Activated T-cell treated with anti-CD3 and anti-CD28 coated beads for 4 hours (primary cell): ENCODE measurements around the gene EFCAB12.
"Not testable (repeated sequence)": the region's sequence is repeated elsewhere in the genome, so short reads cannot be mapped to it uniquely, and the experiment has no call there.

Experiments
- DNase-seq: peaks from one replicate; pipeline ENCODE4 v3.0.0-alpha.2; 2020

Gene EFCAB12

GRCh38 chr3:129391583-129391982 lies 36.9 kb downstream of the EFCAB12 start:
- DNase-seq: not testable (repeated sequence)

DNA sequence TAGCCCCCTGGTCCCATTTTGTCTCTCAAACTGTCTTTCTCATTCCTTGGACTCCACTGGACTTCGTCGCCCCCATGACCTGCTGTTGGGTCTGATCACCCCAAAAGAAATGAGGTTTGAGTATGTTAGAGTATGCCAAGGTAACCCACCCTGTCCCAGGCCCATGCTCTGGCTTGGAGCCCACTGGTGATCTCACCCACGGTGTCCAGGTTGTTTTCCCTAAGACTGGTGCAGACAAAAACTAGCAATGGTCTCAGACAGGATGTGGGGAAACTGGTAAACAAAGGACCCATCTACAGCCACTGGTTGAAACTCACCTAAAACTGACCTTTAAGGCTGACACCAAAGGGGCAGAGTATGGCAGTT lies 38.9 kb downstream of the EFCAB12 start:
- DNase-seq: no peak

GRCh38 chr3:129388791-129389571 lies 39.5 kb downstream of the EFCAB12 start:
- DNase-seq: not testable (repeated sequence)

DNA sequence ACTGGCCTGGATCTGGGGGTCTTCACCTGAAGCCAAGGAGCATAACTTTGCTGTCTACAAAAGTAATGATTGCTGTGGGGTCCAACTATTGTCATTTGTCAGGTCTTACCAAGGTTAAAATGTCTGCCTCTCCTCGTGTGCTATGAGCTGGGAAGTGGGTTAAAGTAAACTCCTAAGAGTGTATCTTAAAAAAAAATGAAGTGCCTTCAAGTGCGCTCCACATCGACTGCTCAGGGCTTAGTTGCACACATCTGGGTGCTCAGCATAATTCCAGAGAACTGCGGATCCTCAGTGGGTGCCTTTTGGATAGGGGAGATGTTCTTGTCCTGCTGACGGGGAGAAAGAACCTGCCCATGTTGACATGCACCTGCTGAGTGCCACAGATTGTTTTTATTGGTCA lies 40.9 kb downstream of the EFCAB12 start:
- no peak for DNase-seq

DNA sequence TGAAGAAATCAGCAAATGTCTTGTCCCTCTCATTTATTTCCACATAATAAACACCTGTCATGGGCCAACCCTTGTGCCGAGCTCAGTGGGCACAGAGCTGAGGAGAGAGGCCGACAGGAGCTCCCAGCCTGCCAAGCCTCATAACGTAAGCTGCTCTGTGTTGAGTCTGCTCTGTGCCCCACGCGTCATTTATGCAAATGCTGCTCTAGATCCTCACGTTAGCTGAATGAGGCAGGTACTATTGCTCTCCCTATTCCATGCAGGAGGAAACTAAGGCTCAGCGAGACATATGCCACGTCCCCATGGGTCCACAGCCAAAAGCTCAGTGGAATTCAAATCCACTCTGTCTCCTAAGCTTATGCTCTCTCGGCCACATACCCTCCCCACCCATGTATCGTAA lies 41.5 kb downstream of the EFCAB12 start:
- no peak for DNase-seq

GRCh38 chr3:129385507-129385906 lies 42.9 kb downstream of the EFCAB12 start:
- DNase-seq: not testable (repeated sequence)

GRCh38 chr3:129384594-129385323 lies 43.7 kb downstream of the EFCAB12 start:
- no peak for DNase-seq

DNA sequence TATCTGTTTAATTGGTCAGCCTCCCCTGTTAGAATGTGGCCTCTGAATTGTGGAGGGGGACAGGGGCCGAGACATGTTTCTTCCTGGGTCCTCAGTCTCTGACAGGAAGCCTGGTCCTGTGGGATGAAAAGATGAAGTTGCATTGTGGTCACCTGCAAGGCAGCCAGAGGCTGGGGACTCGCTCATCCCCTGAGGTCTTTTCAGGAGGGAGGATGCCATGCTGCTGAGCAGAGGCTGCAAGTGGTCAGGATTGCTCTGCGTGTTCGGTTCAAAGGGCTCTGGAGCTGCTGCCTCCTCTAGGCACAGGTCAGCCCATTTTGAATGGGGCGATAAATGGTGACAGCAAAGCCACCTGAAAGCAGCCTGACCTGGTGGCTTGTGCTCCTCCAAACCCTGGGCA lies 44.3 kb downstream of the EFCAB12 start:
- DNase-seq: not testable (repeated sequence)

DNA sequence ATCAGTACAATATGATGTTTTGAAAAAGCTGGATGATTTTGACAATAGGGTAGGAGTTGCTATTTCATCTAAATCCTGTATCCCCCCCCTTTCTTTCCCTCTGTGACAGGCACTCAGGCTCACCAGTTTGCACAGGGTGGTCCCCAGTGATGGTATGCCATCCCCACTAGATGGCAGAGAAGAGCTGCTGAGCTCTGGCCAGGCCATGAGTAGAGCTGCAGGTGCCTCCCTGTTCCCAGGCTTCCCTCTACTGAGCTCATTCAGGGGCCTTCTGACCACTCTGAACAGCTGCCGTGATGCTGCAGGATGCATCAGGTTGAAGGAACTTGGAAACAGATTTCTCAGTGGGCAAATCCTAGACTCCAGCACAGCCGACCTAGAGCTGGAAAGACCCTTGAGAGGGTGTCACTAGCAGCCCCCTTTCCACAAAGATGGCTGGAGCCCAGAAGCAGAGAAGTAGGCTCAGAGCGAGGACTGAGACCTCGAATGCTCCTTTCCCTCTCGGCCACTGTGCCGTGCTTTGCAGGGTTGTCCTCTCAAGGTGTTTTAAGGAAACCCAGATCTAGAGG lies 45.1 kb downstream of the EFCAB12 start:
- peak; percentile 9 for DNase-seq

GRCh38 chr3:129382366-129382765 lies 46.1 kb downstream of the EFCAB12 start:
- no peak for DNase-seq

DNA sequence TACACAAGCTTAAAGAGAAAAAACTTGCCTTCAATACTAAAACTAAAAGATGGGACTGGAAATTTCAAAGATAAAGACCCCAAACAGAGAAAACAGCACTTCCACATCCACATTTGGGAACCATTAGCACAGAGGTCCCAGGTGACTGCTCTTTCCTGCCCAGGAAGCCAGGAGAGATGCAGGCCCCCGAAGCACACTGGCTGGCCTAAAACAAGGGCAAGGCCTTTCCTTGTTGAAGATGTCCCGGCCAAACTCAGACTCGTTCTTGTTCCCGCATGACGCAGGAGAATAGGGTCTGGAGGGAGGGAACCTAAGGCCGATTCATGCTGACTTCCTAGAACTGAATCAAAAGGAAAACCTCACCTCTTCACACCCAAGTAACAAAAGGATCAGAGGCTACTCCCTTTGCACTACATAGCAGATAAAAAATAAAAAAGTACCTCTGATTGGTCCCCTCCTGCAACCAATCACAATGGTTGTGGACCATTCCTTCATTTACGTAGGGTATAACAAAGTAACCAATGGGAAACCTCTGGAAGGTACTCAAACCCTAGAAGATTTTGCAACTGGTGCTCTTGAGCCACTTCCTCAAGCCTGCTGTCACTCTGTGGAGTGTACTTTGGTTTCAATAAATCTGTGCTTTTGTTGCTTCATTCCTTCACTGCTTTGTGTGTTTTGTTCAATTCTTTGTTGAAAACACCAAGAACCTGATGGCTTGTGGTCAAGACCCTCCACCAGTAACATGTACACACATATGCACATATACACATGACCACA lies 48.7 kb downstream of the EFCAB12 start:
- DNase-seq: no peak

GRCh38 chr3:129378949-129379348 lies 49.5 kb downstream of the EFCAB12 start:
- no peak for DNase-seq

GRCh38 chr3:129377615-129378014 lies 50.8 kb downstream of the EFCAB12 start:
- no peak for DNase-seq

DNA sequence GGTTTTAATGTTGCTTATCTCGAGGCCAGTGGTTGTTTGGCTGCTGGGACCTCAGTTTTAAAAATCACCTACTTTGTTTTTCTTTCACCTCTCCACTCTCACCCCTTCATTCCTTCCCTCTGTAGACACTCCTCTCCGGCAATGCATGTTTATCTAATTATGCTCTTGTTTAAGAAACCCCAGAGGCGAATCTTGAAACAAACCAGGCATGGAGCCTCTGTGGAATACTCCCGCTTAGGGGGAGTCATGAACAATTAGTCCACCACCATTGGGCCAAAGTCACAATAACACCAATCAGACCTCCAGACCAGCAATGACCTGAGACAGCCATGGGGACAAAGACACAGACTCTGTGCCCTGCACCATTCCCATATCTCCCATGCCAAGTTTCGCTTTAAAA lies 53.3 kb downstream of the EFCAB12 start:
- DNase-seq: no peak

DNA sequence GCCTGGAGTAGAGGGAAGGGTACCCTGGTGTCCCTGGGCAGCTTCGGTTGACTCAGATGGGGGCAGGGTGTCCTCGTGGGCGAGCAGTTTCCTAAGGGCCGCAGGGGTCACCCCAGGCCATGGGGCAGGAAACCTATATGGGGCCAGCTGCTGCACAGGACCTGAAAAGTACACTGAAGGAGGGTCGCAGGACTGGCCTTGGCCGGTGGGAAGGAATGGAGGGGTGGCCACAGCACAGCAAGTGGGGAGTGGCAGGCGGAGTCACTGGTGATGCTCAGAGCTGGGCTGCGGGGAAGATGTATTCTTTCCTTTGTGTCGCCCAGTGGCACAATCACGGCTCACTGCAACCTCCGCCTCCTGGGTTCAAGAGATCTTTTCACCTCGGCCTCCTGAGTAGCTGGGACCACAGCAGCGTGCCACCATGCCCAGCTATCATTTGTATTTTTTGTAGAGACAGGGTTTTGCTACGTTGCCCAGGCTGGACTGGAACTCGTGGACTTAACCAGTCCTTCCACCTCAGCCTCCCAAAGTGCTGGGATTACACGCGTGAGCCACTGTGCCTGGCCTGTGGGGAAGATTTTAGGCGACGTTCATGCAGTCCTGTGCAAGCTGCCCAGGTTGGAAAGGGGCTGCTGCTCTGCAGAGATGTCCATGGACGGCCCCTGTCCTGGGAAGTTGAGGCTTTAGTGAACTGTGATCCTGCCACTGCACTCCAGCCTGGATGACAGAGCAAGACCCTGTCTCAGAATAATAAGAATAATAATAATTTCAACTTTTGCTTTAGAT lies 57.2 kb downstream of the EFCAB12 start:
- DNase-seq: no peak

DNA sequence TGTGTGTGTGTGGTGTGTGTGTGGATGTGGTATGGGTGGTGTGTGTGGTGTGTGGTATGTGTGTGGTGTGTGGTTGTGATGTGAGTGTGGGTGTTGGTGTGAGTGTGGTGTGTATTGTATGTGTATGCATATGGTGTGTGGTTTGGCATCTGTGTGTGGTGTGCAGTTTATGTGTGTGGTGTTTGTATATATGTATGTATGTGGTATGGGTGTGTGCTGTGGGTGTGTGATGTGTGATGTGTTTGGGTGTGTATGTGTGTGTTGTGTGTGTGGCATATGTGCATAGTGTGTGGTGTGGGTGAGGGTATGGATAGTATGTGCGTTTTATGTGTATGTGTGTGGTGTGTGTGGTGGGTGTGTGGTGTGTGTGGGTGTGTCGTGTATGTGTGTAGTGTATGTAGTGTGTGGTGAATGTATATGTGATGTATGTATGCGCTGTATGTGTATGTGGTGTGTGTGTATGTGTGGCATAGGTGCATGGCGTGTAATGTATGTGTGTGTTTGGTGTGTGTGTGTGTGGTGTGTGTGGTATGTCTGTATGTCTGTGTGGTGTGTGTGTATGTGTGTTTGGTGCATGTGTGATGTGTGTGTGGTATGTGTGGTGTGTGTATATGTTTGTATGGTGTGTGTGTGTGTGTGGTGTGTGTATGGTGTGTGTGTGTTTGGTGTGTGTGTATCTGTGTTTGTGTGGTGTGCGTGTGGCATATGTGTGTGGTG lies 58.0 kb downstream of the EFCAB12 start:
- DNase-seq: no peak

GRCh38 chr3:129369711-129370110 lies 58.7 kb downstream of the EFCAB12 start:
- no peak for DNase-seq

- DNase-seq: no peak
Measured at GRCh38 chr3:129367821-129368220, 60.6 kb downstream of the EFCAB12 start.

GRCh38 chr3:129366312-129366831 lies 62.1 kb downstream of the EFCAB12 start:
- no peak for DNase-seq

- no peak for DNase-seq
Measured at GRCh38 chr3:129365296-129366136, 62.9 kb downstream of the EFCAB12 start.

- not testable (repeated sequence) for DNase-seq
Measured at GRCh38 chr3:129364811-129365210, 63.6 kb downstream of the EFCAB12 start.
